Natural killer cell treated with Interleukin-12 subunit alpha and Interleukin-12 subunit beta and Interleukin-15 and Interleukin-18, amount 100 ng/mL, for 72 hours (primary cell): ENCODE data around the gene H2AZ2. TPM values are rescaled to one million over a fixed set of nuclear protein-coding genes. Genes with fewer than 3 reads are reported as not detected.

Source experiments
- ATAC-seq, 2 donors: fragments of 150-1000 bp; cut with Tn5 transposase in 1 of 2; sonication (Bioruptor Pico), chemical (Tn5 transposase) in 1 of 2; 2 replicates each; pipeline ENCODE4 v1.10.0; 2021
- DNase-seq: peaks from one replicate; pipeline ENCODE4 v3.0.0; 2022; ENCODE audit warnings: low spot score
- H3K27ac Mint-ChIP-seq, 2 donors: 1 replicate in 1 of 2; 2 replicates in 1 of 2; pipeline ENCODE4 v1.8.0; 2022; ENCODE audit warnings: mixed read lengths in 2 of 2, mild to moderate bottlenecking in 1 of 2, moderate library complexity in 1 of 2
- H3K27me3 Mint-ChIP-seq, 2 donors: 1 replicate in 1 of 2; 2 replicates in 1 of 2; pipeline ENCODE4 v1.8.0; 2022; ENCODE audit warnings: mixed read lengths in 2 of 2
- H3K36me3 Mint-ChIP-seq: one replicate; pipeline ENCODE4 v1.8.0; 2022; ENCODE audit warnings: mixed read lengths
- H3K4me1 Mint-ChIP-seq, 2 donors: 1 replicate in 1 of 2; 2 replicates in 1 of 2; pipeline ENCODE4 v1.8.0; 2022; ENCODE audit warnings: low read depth in 2 of 2, mixed read lengths in 2 of 2, mild to moderate bottlenecking in 1 of 2
- H3K4me3 Mint-ChIP-seq: one replicate; pipeline ENCODE4 v1.8.0; 2022; ENCODE audit warnings: mixed read lengths
- H3K9me3 Mint-ChIP-seq: 2 replicates; pipeline ENCODE4 v1.8.0; 2022; ENCODE audit warnings: mixed read lengths
- total RNA-seq, 2 donors: library from RNA; stranded (reverse); gene quantifications; one replicate each; pipeline ENCODE4 v1.2.3, GENCODE V29; 2022

The H2AZ2 gene
- total RNA-seq, result 100 to 1,000 TPM; 193 to 208 TPM

DNA sequence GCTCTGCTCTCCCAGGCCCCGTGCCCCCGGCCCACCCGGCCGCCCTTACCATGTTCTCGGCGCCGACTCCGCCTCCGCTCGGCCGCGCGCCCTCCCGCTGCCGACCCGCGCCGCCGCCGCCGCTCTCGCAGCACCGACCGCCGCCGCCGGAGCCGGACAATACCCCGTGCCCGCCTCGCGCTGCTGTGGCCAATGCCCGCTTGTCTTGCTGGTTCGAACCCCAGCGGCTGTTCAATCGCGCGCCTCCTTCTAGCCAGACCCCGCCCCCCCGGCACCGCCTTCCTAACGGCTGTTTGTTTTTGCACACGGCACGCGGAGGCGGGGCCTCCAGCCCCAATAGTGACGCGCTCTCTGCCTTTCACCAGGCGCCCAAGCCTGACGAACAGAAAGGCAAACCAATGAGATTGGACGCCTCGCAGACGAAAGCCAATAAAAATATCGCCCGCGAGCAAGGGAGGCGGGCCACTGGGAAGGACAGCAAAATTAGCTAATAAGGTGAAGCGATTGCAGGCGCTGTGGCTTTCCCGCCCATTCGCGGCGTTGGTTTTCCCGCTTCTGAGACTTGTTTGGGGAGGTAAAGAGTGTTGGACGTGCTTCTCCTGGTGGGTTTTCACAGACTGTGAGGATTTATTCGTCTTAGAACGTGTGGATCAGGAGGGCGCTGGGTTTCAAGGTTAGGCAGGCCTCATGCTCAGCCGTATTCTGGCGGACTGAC, at the start of gene H2AZ2:
Gene H2AZ2 (minus strand): TSS at position 168 of the 715 bp plus-strand sequence. CDS start 116 bp downstream, at position 52.
- H3K9me3 Mint-ChIP-seq, result no peaks in the 10 kb centered on the region
- peaks cover 25 to 40% of the 10 kb centered on the region in 2 donors for H3K4me1 Mint-ChIP-seq
- H3K27me3 Mint-ChIP-seq, result no peaks in the 10 kb centered on the region
- peak within 1 kb of the TSS; percentile 83 to 93 for H3K27ac Mint-ChIP-seq
- ATAC-seq, result peak; percentile 93 to 94
- no peaks in the 10 kb centered on the region for H3K36me3 Mint-ChIP-seq
- DNase-seq, result peak; percentile 100
- peak within 1 kb of the TSS; percentile 89 for H3K4me3 Mint-ChIP-seq

DNA sequence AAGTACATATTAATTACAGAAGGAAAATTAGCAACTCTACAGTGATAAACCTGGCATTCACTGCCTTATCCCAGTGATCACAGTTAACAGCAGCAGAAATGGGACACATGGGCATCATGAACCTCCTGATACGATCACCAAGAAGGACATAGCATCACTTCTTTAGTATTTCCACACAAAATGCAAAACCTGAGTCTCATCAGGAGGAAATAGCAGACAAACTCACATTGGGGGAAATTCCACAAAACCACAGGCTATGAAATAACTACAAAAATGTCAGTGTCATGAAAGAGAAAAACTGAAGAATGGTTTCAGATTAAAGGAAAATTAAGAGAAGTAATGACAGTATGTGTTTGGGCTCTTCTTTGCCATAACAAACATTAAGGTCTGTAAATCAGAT, 49.4 kb upstream of the H2AZ2 start:
- H3K9me3 Mint-ChIP-seq, result no peaks in the 10 kb centered on the region
- H3K4me3 Mint-ChIP-seq, result peak overlapping the region; percentile 55
- DNase-seq (no peak), ATAC-seq (peak; percentile 62 to 75)
- no peaks in the 10 kb centered on the region for H3K27me3 Mint-ChIP-seq
- no peaks in the 10 kb centered on the region for H3K36me3 Mint-ChIP-seq
- H3K27ac Mint-ChIP-seq, result peak overlapping the region; percentile 80 to 83
- H3K4me1 Mint-ChIP-seq, result peaks cover 14 to 31% of the 10 kb centered on the region in 2 donors

GRCh38 chr7:44894888-44895580, 47.1 kb upstream of the H2AZ2 start:
- ATAC-seq (no peak), DNase-seq (no peak)
- Mint-ChIP-seq H3K36me3 (no peaks in the 10 kb centered on the region), H3K4me1 (peaks cover 28 to 45% of the 10 kb centered on the region in 2 donors), H3K4me3 (no peak overlapping the region), H3K27me3 (no peaks in the 10 kb centered on the region), H3K9me3 (no peaks in the 10 kb centered on the region), H3K27ac (no peak overlapping the region)

DNA sequence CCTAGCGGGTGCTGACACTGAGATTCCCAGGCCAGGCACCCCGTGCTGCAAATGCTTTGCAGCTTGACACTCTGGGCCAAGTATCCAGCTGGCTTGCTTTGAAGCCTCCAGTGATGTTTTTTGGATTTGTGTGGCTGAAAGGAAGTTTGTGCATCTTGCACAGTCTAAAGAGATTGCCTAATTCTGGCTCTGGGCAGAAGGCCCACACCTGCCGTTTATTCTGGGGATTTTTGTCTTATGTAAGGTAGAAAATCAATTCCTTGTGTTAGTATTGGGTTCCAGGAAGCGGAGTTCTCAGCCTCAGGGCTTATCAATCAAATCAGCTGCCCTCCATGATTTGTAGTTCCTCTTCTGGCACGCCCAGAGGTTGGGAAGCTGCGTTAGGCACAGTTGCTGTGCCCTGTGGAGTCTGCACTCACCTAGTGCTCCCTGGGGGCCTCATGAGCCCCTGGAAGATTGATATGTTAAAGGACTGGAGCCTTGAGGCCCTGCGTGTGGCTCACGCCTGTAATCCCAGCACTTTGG, 45.9 kb upstream of the H2AZ2 start:
- no peaks in the 10 kb centered on the region for H3K36me3 Mint-ChIP-seq
- no peak overlapping the region for H3K4me3 Mint-ChIP-seq
- no peaks in the 10 kb centered on the region for H3K27me3 Mint-ChIP-seq
- peaks cover 28 to 50% of the 10 kb centered on the region in 2 donors for H3K4me1 Mint-ChIP-seq
- H3K27ac Mint-ChIP-seq, result peak overlapping the region in 1 of 2 donors; percentile 95
- ATAC-seq, result no peak
- H3K9me3 Mint-ChIP-seq, result no peaks in the 10 kb centered on the region
- DNase-seq, result no peak

GRCh38 chr7:44891791-44892190, 43.9 kb upstream of the H2AZ2 start:
- H3K36me3 Mint-ChIP-seq, result no peaks in the 10 kb centered on the region

DNA sequence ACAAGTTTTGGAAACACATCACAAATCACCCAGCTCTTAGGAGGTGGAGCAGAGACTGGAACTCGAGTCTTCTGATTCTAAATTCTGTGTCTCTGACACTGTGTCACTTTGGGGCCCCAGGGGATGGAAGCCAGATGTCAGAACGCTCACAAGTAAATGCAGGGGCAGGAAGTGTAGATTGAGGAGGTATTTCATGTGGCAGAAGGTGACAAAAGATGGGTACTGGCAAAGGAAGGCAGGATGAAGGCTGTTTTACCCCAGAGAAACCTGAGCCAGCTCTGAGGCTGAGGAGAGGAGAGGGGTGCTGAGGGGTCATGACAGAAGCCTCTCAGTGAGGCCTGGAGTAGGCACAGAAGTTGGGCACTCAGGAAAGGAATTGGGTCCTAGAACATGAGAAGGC, 43.5 kb upstream of the H2AZ2 start:
- Mint-ChIP-seq H3K9me3 (no peaks in the 10 kb centered on the region), H3K27ac (peak overlapping the region; percentile 95), H3K27me3 (no peaks in the 10 kb centered on the region), H3K36me3 (no peaks in the 10 kb centered on the region), H3K4me3 (peak overlapping the region; percentile 78), H3K4me1 (peaks cover 24 to 46% of the 10 kb centered on the region in 2 donors)
- DNase-seq (no peak), ATAC-seq (peak; percentile 61 to 85)

More at GRCh38 chr7:44891791-44892190, 43.9 kb upstream of the H2AZ2 start:
- no peak for DNase-seq
- ATAC-seq, result peak in 1 of 2 donors; percentile 43
- H3K27ac Mint-ChIP-seq, result peak overlapping the region; percentile 95
- peak overlapping the region; percentile 78 for H3K4me3 Mint-ChIP-seq
- H3K9me3 Mint-ChIP-seq, result no peaks in the 10 kb centered on the region
- peaks cover 20 to 46% of the 10 kb centered on the region in 2 donors for H3K4me1 Mint-ChIP-seq
- H3K27me3 Mint-ChIP-seq, result no peaks in the 10 kb centered on the region

DNA sequence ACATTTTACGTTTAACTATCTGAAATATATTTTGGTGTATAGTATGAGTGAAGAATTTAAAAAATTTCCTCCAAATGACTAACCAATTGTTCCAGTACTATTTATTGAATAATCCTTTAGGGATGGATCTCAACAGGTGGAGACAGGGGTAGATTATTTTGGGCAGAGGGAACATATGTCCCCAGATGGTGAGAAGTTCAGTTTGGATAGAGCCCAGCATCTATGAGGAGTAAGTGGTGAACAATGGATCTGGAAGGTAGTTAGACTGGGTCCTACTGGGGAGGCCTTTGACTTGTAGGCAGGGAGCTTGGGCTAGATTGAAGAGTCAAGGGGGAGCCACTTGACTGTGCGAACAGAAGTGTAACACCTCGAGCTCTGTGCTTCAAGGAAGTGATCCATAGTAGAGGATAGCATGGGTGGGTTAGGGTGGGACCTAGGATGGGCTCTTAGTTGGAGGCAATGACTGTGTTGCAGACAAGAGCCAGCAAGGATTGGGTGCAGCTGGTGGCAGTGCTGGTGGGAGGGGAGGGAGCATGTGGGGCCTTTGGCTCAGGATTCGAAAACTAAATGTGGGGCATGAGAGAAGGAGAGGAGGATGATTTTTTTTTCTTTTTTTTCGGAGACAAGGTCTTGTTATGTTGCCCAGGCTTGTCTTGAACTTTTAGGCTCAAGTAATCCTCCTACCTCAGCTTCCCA, 41.3 kb upstream of the H2AZ2 start:
- H3K27ac Mint-ChIP-seq, result peak overlapping the region; percentile 54 to 66
- DNase-seq, result no peak
- no peaks in the 10 kb centered on the region for H3K9me3 Mint-ChIP-seq
- no peak for ATAC-seq
- H3K4me1 Mint-ChIP-seq, result peaks cover 30 to 41% of the 10 kb centered on the region in 2 donors
- H3K4me3 Mint-ChIP-seq, result no peak overlapping the region
- H3K27me3 Mint-ChIP-seq, result no peaks in the 10 kb centered on the region
- H3K36me3 Mint-ChIP-seq, result peaks cover 4% of the 10 kb centered on the region

DNA sequence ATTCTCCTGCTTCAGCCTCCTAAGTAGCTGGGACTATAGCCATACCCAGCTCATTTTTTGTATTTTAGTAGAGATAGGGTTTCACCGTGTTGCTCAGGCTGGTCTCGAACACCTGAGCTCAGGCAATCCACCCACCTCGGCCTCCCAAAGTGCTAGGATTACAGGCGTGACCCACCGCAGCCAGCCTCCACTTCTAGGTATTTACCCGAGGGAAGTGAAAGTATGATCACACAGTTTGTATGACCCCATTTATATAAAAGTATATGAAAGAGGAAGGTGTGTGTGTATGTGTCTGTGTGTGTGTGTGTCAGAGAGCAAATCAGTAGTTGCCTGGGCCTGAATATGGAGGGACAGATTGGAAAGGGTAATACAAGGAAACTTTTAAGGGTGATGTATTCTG, 39.4 kb upstream of the H2AZ2 start:
- Mint-ChIP-seq H3K9me3 (no peaks in the 10 kb centered on the region), H3K27me3 (no peaks in the 10 kb centered on the region), H3K36me3 (peaks cover 13% of the 10 kb centered on the region), H3K4me1 (peaks cover 41 to 52% of the 10 kb centered on the region in 2 donors), H3K4me3 (peak overlapping the region; percentile 3), H3K27ac (peak overlapping the region; percentile 100)
- no peak for DNase-seq
- no peak for ATAC-seq

DNA sequence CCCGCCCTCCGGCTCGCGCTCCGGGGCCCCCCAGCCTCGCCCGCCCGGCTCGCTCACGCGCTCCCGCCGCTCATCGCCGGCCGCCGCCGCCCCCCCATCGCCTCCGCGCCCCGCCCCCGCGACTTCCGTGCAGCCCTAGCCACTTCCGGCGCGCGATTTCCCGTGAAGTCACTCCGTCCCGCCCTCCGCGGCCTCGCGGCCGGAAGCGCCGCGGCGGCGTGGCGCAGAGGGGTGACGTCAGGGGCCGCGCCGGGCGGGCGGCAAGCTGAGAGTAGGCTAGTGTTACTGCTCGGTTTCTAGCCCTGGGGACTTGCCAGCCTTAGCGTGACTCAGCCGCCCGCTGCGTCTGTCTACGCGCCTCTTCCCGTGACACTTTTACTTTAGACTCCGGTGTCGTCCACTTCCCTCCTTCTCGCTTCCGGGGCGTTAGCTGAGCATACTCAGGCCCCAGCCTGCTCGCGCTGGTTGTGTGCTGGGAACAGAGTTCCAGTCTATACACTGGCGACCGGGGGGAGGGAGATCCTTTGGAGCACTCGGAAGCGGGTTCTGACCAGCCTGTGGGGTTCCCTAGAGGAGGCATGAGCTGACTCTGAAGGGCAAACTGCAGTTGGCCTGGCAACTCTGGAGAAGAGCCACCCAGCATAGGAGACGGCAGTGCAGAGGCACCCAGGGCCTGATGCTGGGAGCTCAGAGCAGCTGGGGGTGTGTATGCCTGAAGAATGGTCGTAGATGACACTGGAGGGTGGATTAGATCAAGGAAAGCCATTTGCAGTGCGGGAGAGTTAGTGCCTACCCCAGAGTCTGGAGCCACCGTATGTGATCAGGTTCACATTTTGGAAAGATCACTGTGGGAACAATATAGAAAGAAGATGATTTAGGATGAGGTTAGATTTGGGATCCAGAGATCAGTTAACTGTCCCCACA, 37.8 kb upstream of the H2AZ2 start, which contains the start of gene PURB:
Gene PURB (minus strand): TSS at position 137 of the 924 bp plus-strand sequence. CDS start 182 bp downstream, outside the sequence.
- no peaks in the 10 kb centered on the region for H3K27me3 Mint-ChIP-seq
- H3K27ac Mint-ChIP-seq, result peak within 1 kb of the TSS; percentile 100
- H3K9me3 Mint-ChIP-seq, result no peaks in the 10 kb centered on the region
- peak; percentile 98 for DNase-seq
- peaks cover 13% of the 10 kb centered on the region for H3K36me3 Mint-ChIP-seq
- peak within 1 kb of the TSS; percentile 100 for H3K4me3 Mint-ChIP-seq
- ATAC-seq, result peak; percentile 95 to 97
- H3K4me1 Mint-ChIP-seq, result peaks cover 37 to 55% of the 10 kb centered on the region in 2 donors

GRCh38 chr7:44884621-44885393, 36.9 kb upstream of the H2AZ2 start:
- H3K4me3 Mint-ChIP-seq, result peak overlapping the region; percentile 100
- H3K4me1 Mint-ChIP-seq, result peaks cover 44 to 61% of the 10 kb centered on the region in 2 donors
- H3K27ac Mint-ChIP-seq, result peak overlapping the region; percentile 100
- no peaks in the 10 kb centered on the region for H3K9me3 Mint-ChIP-seq
- DNase-seq (peak; percentile 69), ATAC-seq (peak; percentile 43 to 47)
- H3K27me3 Mint-ChIP-seq, result no peaks in the 10 kb centered on the region
- peaks cover 17% of the 10 kb centered on the region for H3K36me3 Mint-ChIP-seq

DNA sequence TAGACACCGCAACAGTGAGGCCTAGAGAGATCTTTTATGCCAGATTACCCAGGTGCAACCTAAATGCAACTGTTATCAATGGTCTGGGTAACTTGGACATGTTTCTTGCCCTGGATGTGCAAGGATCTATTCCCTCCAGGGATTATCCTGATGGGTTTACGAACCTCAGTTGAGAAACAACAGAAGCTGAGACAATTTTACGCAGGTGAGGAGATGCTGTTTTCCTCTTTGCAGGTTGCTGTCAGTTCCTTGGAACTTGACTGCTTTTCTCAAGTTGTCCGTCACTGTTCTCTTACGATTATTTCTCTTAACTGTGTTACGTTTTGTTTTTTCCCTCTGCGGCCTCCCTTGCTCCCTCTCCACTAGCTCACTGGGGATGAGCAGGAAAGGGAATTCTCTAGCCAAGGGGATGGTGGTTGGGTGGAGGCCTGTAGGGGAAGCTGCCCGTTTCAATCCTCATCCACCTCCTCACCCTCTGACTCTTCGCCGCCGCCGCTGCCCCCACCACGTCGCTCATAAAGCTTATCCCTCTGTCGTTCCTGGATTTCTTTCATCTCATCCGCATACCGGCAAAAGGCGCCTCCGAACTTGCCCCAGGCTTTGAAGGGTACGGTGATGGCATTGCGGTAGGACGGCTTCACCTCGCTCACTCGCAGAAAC, 36.2 kb upstream of the H2AZ2 start:
- Mint-ChIP-seq H3K27ac (peak overlapping the region; percentile 100), H3K36me3 (peaks cover 17% of the 10 kb centered on the region), H3K4me1 (peaks cover 44 to 63% of the 10 kb centered on the region in 2 donors), H3K9me3 (no peaks in the 10 kb centered on the region), H3K4me3 (peak overlapping the region; percentile 100), H3K27me3 (no peaks in the 10 kb centered on the region)
- no peak for DNase-seq
- no peak for ATAC-seq

GRCh38 chr7:44882899-44883298, 35.0 kb upstream of the H2AZ2 start:
- Mint-ChIP-seq H3K4me3 (peak overlapping the region; percentile 100), H3K4me1 (peaks cover 44 to 60% of the 10 kb centered on the region in 2 donors), H3K9me3 (no peaks in the 10 kb centered on the region), H3K36me3 (peaks cover 17% of the 10 kb centered on the region), H3K27me3 (no peaks in the 10 kb centered on the region), H3K27ac (peak overlapping the region in 1 of 2 donors; percentile 100)
- DNase-seq, result no peak
- no peak for ATAC-seq
